ENCODE measurements around the gene PAPPA. TPM values are rescaled to one million over a fixed set of nuclear protein-coding genes. Genes with fewer than 3 reads are reported as not detected.

The PAPPA gene
- total RNA-seq, 2 donors from 2014 or later, result not detected

DNA sequence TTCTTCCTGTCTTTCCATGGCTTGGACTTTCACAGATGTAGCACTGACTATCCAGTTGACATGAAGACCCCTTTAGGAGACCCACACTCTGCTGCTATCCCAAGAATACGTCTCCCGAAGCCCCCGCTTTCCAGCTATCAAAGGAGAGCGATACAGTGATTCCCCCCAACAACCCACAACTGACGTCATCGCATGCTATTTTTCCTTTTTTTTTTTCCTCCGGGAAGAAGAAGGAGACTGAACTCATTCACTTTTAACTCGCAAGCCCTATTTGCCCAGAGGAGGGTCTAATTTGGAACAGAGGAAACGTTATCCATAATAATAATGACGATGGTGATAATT is 2.1 kb downstream of the PAPPA start:
- H3K27ac Mint-ChIP-seq, result no peak overlapping the region

DNA sequence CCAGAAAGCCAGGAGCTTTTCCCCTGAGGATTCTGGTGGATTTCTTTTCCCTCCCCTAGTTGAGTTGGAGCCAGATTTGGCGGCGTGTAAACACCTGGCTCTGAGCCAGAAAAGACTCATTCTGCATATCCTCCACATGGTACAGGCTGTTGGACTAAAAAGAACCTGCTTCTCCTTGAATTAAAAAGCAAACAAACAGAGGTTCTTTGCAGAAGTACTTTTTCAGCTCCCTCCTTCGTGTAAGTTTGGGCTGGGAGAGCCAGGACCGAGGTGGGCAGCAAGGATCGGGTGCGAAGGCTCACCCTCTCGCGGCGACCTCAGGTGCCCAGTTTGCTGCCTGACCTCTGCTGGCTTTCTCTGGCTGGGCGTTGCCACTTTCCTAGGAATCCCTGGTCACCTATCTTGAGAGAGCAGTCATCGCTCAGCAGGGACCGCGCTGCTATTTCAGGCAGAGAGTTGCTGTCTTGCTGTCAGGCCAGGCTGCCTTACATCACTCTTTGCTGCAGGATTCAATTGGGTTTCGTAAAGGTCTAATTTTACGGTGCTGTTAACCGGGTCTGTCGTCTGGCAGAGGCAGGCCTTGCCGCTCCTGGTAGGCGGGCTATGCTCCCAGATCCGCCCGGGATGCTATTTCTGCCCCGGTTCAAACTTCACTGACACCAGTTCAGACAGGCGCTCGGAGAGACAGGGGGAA is 3.2 kb downstream of the PAPPA start:
- Mint-ChIP-seq H3K27me3 (ENCODE audit: low read depth) (peaks cover 70% of the 10 kb centered on the region), H3K4me1 (ENCODE audit: low read depth) (peaks cover 18% of the 10 kb centered on the region), H3K27ac (no peak overlapping the region), H3K36me3 (ENCODE audit: insufficient read depth in 2 of 2) (peaks cover 0 to 4% of the 10 kb centered on the region in 2 donors), H3K9me3 (no peaks in the 10 kb centered on the region), H3K4me3 (no peak overlapping the region)
- ATAC-seq (replicated peaks in 1 of 2) (no peak), DNase-seq (no peak)

More for the DNA sequence above, 2.1 kb downstream of the PAPPA start:
- H3K4me1 Mint-ChIP-seq (ENCODE audit: low read depth), result peaks cover 18% of the 10 kb centered on the region
- no peaks in the 10 kb centered on the region for H3K9me3 Mint-ChIP-seq
- peaks cover 78% of the 10 kb centered on the region for H3K27me3 Mint-ChIP-seq (ENCODE audit: low read depth)
- peak overlapping the region in 1 of 2 donors; percentile 27 for H3K4me3 Mint-ChIP-seq
- ATAC-seq (replicated peaks in 1 of 2) (no peak), DNase-seq (no peak)
- H3K36me3 Mint-ChIP-seq (ENCODE audit: insufficient read depth in 2 of 2), result peaks cover 0 to 4% of the 10 kb centered on the region in 2 donors

DNA sequence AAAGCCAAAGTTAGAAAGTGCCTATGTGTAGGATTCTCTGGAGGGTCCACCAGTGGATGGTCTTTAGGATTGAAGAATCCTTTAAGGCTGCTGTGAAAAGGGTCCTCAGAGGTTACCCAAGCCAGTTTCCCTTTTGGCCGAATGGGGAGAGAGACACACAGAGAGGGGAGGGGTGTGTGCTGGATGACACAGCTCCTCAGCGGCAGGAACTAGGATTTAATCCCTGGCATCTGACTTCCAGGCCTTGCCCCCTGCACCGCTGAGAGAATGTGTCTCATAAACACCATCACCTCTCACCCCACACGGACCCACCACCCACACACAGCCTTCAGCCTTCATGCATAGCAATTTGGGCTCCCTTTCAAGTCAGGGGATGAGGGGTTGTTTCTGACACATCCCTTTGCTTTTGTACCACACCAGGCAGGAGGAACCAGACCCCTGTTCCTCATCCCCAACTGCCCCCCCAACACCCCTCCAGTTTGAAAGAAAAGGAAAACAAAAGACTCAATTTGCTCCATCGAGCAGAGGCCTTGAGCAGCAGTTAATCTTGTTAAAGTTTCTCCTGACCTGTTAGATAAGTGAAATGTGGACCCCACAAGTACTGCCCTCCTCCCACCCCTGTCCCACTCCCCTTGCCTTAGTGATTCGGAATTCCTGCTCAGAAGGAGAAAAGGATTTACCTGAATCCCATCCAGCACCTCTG is 4.0 kb downstream of the PAPPA start:
- peaks cover 62% of the 10 kb centered on the region for H3K27me3 Mint-ChIP-seq (ENCODE audit: low read depth)
- DNase-seq (no peak), ATAC-seq (replicated peaks in 1 of 2) (no peak)
- no peak overlapping the region for H3K27ac Mint-ChIP-seq
- no peaks in the 10 kb centered on the region for H3K9me3 Mint-ChIP-seq
- peaks cover 18% of the 10 kb centered on the region for H3K4me1 Mint-ChIP-seq (ENCODE audit: low read depth)
- peaks cover 0 to 4% of the 10 kb centered on the region in 2 donors for H3K36me3 Mint-ChIP-seq (ENCODE audit: insufficient read depth in 2 of 2)
- no peak overlapping the region for H3K4me3 Mint-ChIP-seq

DNA sequence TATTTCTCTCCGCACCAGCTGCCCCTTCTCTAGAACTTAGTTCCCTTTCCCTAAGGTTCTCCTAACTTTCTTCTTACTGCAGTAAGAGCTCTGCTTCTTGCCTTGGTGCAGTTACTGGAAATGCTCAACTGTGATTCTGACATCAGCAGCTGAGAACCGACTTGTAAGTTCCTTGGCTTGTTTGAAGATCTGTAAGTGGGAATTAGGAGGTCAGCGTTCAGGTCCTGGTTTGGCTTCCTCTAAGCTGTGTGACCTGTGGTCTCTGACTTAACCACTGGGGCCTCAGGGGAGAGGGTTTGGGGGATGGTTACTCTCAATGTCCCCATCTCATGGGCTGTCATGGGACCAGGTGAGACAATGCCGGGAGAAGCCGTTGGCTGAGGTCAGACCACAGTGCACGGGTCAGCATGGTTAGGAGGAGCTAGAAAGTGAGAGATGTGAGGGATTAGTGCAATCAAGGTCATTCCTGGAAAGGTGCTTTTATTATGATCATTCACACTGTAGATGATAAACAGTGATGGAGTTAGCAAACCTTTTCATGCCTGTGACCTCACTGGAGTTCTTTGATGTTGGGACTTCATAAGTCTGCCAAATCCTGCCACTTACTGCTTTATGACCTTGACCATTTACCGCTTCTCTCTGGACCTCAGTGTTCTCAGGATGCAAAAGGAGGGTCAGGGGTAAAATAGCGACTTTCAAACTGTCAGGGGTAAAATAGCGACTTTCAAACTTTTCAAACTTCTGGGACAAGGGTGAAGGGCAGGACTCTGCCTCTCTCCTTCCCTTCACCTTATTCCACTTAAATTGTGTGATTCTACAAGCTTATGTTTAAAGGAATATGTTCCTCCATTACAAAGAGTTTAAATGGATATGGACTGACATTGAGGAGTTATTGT is 7.3 kb downstream of the PAPPA start:
- H3K9me3 Mint-ChIP-seq, result no peaks in the 10 kb centered on the region
- no peaks in the 10 kb centered on the region for H3K36me3 Mint-ChIP-seq (ENCODE audit: insufficient read depth in 2 of 2)
- ATAC-seq (replicated peaks in 1 of 2), result no peak
- H3K27me3 Mint-ChIP-seq (ENCODE audit: low read depth), result peaks cover 35% of the 10 kb centered on the region
- H3K4me3 Mint-ChIP-seq, result no peak overlapping the region
- H3K27ac Mint-ChIP-seq, result no peak overlapping the region
- no peaks in the 10 kb centered on the region for H3K4me1 Mint-ChIP-seq (ENCODE audit: low read depth)
- DNase-seq, result no peak

DNA sequence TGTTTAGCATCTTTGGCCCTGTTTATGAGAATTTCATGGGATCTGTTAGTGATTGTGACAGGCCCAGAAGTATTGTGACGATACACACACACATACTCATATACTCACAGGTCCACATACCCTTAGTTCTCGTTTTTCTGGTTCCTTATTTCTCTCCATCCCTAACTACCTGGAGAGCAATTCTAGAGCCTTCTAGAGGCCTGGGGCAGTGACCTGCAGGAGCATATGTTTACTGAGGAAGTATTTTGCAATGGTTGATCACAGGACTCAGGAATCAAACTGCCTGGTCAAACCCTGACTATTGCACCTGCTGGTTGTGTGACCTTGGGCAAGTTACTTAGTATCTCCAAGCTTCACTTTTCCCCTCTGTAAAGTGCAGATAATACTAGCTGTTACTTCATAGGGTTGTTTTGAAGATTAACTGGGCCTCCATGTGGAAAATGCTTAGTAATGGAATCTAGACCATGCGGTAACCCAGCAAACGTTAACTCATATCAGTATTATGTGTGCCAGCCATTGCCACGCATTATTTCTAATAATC is 8.7 kb downstream of the PAPPA start:
- H3K4me3 Mint-ChIP-seq, result no peak overlapping the region
- ATAC-seq (replicated peaks in 1 of 2), result no peak

DNA sequence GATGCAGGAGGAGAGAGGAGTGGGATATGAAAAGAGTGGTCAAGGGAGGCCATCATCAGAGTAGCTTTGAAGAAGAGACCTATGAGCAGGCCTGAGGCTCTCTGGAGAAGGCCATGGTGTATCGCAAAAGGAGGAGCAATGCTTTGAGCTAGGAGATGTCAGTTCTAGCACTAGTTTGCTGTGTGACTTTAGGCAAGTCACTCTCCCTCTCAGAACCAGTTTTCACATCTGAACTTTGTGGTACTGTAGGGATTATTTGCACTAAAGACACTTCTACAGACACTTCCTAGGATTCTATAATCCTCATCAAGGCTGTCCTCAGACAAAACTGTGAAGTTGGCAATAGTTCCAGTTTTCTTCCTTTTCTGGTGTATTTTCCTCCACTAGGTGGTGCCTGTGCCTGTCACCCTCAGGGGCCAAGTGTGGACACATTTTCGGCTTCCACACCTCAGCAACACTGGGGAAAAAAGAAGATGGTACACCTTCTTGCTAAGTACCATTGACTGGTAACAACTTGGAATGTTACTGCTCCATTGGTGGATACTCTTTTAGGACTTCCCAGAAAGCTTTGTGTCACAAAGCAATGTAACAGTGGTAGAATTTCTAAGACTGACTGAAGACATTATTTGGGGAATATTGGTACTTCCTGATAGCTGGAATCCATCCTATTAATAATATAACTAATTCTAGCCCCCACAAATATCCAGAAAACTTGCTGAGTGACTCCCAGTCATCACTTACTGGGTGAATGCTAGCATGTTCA is 9.9 kb downstream of the PAPPA start:
- no peaks in the 10 kb centered on the region for H3K4me1 Mint-ChIP-seq (ENCODE audit: low read depth)
- peaks cover 10% of the 10 kb centered on the region for H3K27me3 Mint-ChIP-seq (ENCODE audit: low read depth)
- DNase-seq (no peak), ATAC-seq (replicated peaks in 1 of 2) (no peak)
- H3K36me3 Mint-ChIP-seq (ENCODE audit: insufficient read depth in 2 of 2), result no peaks in the 10 kb centered on the region
- no peak overlapping the region for H3K4me3 Mint-ChIP-seq
- H3K27ac Mint-ChIP-seq, result no peak overlapping the region
- H3K9me3 Mint-ChIP-seq, result no peaks in the 10 kb centered on the region

More for the DNA sequence above, 8.7 kb downstream of the PAPPA start:
- Mint-ChIP-seq H3K27me3 (ENCODE audit: low read depth) (peaks cover 22% of the 10 kb centered on the region), H3K36me3 (ENCODE audit: insufficient read depth in 2 of 2) (no peaks in the 10 kb centered on the region), H3K27ac (no peak overlapping the region), H3K4me1 (ENCODE audit: low read depth) (no peaks in the 10 kb centered on the region), H3K9me3 (no peaks in the 10 kb centered on the region)
- DNase-seq, result no peak

DNA sequence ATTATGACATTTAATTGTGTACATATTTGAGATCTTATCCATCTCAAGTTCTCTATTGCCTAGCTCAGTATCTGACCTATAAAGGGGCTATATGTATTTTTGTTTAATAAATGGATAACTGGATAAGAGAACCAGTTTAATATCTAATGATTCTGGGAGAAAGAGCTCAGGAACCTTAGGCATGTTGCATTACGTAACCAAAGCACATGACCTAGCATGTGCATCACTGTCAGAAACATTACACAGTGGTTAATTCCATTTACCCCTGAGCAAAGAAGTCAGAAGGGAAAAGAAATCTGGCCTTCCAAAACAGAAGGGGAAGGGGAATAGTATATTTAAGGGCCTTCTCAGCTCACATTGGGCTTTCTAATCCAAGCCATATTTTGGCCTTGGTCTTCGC is 12.3 kb downstream of the PAPPA start:
- Mint-ChIP-seq H3K27ac (no peak overlapping the region), H3K9me3 (peaks cover 0 to 2% of the 10 kb centered on the region in 2 donors), H3K4me1 (ENCODE audit: low read depth) (no peaks in the 10 kb centered on the region), H3K27me3 (ENCODE audit: low read depth) (no peaks in the 10 kb centered on the region), H3K36me3 (ENCODE audit: insufficient read depth in 2 of 2) (no peaks in the 10 kb centered on the region), H3K4me3 (no peak overlapping the region)
- ATAC-seq (replicated peaks in 1 of 2) (no peak), DNase-seq (no peak)

DNA sequence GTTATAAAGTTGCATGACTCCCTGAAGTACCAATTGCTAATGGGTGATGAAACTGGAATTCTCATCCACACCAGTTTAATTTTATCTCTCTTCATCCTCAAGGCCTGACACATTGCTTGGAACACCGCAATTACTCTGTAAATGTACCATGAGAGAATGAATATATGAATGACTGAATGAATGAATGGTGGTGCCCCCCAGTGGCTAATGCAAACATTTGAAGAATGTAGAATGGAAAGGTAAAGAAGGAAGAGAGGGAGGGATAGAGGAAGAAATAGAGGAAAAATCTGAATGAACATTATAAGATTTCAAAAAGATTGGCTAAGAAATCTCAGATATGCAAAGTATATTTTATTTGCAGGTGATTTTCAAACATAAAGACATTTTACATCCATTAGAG is 13.1 kb downstream of the PAPPA start:
- H3K36me3 Mint-ChIP-seq (ENCODE audit: insufficient read depth in 2 of 2), result no peaks in the 10 kb centered on the region
- peaks cover 0 to 2% of the 10 kb centered on the region in 2 donors for H3K9me3 Mint-ChIP-seq
- ATAC-seq (replicated peaks in 1 of 2) (no peak), DNase-seq (no peak)
- no peak overlapping the region for H3K4me3 Mint-ChIP-seq
- no peaks in the 10 kb centered on the region for H3K4me1 Mint-ChIP-seq (ENCODE audit: low read depth)
- no peaks in the 10 kb centered on the region for H3K27me3 Mint-ChIP-seq (ENCODE audit: low read depth)
- no peak overlapping the region for H3K27ac Mint-ChIP-seq

DNA sequence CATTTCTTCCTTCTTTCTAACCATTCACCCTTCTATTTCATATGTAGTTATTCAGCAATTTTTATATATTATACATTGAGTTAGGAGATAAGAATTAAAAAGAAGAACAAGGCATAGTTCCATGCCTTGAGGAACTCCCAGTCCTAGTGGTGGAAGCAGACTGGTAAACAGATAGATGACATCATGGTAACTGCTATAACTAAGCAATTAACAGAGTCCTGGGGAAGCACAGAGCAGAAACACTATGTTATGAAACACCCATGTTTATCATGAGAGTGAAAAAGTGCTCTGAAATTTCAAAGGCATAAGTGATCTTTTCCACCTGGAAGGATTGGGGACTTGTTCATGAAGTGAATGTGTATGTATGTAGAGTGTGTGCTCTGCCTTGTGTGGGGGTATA is 14.6 kb downstream of the PAPPA start:
- no peaks in the 10 kb centered on the region for H3K36me3 Mint-ChIP-seq (ENCODE audit: insufficient read depth in 2 of 2)
- no peaks in the 10 kb centered on the region for H3K27me3 Mint-ChIP-seq (ENCODE audit: low read depth)
- ATAC-seq (replicated peaks in 1 of 2), result no peak

DNA sequence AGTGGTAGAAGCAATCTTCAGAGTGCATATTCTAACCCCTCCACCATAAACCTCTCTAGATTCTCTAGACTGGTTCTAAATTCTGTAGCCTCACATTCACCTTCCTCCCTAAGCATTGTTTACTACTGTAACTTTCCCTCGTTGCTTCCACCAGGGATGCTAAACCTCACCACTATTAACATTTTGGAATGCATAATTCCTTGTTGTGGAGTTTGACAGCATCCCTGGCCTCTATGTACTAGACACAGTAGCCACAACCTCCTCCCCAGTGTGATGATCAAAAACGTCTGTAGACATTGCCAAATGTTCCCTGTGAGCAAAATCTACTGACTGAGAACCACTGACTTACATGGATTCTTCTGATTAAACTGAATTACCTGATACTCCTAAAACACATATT is 18.6 kb downstream of the PAPPA start:
- no peak overlapping the region for H3K27ac Mint-ChIP-seq
- no peaks in the 10 kb centered on the region for H3K4me1 Mint-ChIP-seq (ENCODE audit: low read depth)
- H3K9me3 Mint-ChIP-seq, result peaks cover 0 to 2% of the 10 kb centered on the region in 2 donors
- H3K27me3 Mint-ChIP-seq (ENCODE audit: low read depth), result no peaks in the 10 kb centered on the region
- no peak overlapping the region for H3K4me3 Mint-ChIP-seq
- DNase-seq, result no peak
- no peaks in the 10 kb centered on the region for H3K36me3 Mint-ChIP-seq (ENCODE audit: insufficient read depth in 2 of 2)
- ATAC-seq (replicated peaks in 1 of 2), result no peak

More for the DNA sequence above, 14.6 kb downstream of the PAPPA start:
- no peak overlapping the region for H3K27ac Mint-ChIP-seq
- H3K4me1 Mint-ChIP-seq (ENCODE audit: low read depth), result no peaks in the 10 kb centered on the region
- no peak for DNase-seq
- no peak overlapping the region for H3K4me3 Mint-ChIP-seq
- peaks cover 0 to 2% of the 10 kb centered on the region in 2 donors for H3K9me3 Mint-ChIP-seq

DNA sequence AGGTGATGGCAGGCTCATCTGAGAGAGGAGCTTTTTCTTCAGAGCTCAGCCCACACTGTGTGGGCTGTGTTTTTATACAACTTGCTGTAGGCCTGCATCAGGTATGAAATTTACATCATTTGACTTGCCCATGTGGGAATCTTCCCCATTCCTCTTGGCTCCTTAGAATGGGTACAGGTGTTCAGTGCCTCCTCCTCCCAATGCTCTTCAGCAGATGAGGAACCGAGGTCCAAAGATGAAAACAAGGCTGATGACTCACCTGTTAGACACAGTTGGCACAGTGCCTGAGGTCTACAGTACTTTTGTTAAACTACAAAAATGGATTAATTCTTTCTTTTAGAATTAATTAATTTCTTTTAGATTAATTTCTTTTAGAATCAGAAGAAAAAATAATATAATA is 20.8 kb downstream of the PAPPA start:
- no peak overlapping the region for H3K4me3 Mint-ChIP-seq
- DNase-seq (no peak), ATAC-seq (replicated peaks in 1 of 2) (no peak)
- no peaks in the 10 kb centered on the region for H3K4me1 Mint-ChIP-seq (ENCODE audit: low read depth)
- no peak overlapping the region for H3K27ac Mint-ChIP-seq
- no peaks in the 10 kb centered on the region for H3K27me3 Mint-ChIP-seq (ENCODE audit: low read depth)
- peaks cover 0 to 2% of the 10 kb centered on the region in 2 donors for H3K9me3 Mint-ChIP-seq
- no peaks in the 10 kb centered on the region for H3K36me3 Mint-ChIP-seq (ENCODE audit: insufficient read depth in 2 of 2)

DNA sequence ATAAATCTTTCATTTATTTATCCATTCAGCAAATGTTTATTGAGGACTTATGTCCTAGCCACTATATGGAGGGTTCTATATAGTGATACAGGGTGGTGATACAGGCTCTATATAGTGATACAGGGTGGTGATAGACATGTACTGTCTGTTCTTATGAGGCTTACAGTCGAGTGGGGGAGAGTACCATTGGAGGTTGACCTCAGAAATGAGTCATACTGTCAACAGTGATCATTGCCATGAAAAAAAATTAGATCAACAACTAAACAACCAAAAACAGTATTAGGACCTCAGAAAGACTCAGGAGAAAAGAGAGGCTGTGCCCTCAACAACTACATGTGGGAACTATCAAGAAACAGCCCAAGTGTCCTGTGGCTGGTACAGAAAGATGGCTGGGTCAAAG is 22.0 kb downstream of the PAPPA start:
- no peaks in the 10 kb centered on the region for H3K27me3 Mint-ChIP-seq (ENCODE audit: low read depth)
- H3K4me1 Mint-ChIP-seq (ENCODE audit: low read depth), result no peaks in the 10 kb centered on the region
- no peak overlapping the region for H3K27ac Mint-ChIP-seq
- ATAC-seq (replicated peaks in 1 of 2) (no peak), DNase-seq (no peak)
- no peaks in the 10 kb centered on the region for H3K36me3 Mint-ChIP-seq (ENCODE audit: insufficient read depth in 2 of 2)
- H3K9me3 Mint-ChIP-seq, result peaks cover 1 to 2% of the 10 kb centered on the region in 2 donors
- no peak overlapping the region for H3K4me3 Mint-ChIP-seq

Data from activated T-cell treated with anti-CD3 and anti-CD28 coated beads, Interleukin-2, amount 50 U/mL, for 72 hours (primary cell).